ENCODE results near the gene SPEG.

The SPEG gene

GRCh38 chr2:219446101-219446504, 11.5 kb downstream of the SPEG start:
- DNase-seq, result no peak

DNA sequence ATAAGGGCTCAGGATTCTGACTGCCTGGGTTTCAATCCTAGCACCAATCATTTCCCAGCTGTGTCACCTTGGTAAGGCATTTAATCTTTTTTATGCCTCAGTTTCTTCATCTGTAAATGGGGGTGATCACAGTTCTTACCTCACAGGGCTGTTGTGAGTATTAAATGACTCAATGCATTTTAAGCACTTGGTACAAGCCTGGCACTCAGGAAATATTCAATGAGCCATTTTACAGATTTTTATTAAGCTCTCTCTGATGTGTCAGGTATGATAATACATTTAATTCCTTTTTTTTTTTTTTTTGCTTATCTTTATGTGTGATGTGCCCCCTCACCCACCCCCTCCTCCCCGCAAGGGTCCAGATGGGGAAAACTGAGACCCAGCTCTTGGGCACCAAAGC, 12.0 kb downstream of the SPEG start:
- DNase-seq, result no peak

- DNase-seq, result no peak
These were observed 12.8 kb downstream of the SPEG start for GRCh38 chr2:219447242-219448098.

DNA sequence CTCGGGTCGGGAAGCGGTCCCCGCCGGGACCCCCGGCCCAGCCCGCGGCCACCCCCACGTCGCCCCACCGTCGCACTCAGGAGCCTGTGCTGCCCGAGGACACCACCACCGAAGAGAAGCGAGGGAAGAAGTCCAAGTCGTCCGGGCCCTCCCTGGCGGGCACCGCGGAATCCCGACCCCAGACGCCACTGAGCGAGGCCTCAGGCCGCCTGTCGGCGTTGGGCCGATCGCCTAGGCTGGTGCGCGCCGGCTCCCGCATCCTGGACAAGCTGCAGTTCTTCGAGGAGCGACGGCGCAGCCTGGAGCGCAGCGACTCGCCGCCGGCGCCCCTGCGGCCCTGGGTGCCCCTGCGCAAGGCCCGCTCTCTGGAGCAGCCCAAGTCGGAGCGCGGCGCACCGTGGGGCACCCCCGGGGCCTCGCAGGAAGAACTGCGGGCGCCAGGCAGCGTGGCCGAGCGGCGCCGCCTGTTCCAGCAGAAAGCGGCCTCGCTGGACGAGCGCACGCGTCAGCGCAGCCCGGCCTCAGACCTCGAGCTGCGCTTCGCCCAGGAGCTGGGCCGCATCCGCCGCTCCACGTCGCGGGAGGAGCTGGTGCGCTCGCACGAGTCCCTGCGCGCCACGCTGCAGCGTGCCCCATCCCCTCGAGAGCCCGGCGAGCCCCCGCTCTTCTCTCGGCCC, 13.6 kb downstream of the SPEG start:
- DNase-seq, result no peak

- no peak for DNase-seq
These were observed 14.2 kb downstream of the SPEG start for GRCh38 chr2:219448776-219449341.

GRCh38 chr2:219449609-219450008, 15.0 kb downstream of the SPEG start:
- no peak for DNase-seq

DNA sequence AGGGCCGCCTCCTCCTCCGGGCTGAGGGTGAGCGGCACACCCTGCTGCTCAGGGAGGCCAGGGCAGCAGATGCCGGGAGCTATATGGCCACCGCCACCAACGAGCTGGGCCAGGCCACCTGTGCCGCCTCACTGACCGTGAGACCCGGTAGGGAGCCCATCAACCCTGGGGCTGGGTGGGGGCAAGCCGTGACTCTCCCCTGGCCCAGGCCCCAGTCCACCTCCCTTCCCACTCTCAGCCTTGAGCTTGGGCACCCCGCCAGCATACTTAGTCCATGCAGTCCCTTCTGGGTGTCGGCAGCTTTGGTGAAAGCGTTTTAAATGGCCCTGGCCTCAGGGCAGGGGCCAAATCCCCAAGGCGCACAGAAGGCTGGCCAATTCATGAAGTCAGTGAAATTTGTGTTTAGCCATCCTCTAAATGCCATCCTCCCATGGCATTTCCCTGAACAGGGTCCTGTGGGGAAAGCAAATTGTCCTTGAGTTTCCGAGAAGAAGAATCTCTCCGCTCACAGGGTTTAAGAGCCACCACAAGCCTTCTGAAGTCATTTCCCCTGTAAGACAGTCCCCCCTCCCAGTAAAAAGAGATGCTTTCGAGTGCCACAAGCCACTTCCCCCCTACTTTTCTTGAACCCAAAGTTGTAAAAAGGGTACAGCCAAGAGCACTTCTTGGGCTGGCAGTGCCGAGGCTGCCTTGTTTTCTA, 17.2 kb downstream of the SPEG start:
- DNase-seq, result no peak

DNA sequence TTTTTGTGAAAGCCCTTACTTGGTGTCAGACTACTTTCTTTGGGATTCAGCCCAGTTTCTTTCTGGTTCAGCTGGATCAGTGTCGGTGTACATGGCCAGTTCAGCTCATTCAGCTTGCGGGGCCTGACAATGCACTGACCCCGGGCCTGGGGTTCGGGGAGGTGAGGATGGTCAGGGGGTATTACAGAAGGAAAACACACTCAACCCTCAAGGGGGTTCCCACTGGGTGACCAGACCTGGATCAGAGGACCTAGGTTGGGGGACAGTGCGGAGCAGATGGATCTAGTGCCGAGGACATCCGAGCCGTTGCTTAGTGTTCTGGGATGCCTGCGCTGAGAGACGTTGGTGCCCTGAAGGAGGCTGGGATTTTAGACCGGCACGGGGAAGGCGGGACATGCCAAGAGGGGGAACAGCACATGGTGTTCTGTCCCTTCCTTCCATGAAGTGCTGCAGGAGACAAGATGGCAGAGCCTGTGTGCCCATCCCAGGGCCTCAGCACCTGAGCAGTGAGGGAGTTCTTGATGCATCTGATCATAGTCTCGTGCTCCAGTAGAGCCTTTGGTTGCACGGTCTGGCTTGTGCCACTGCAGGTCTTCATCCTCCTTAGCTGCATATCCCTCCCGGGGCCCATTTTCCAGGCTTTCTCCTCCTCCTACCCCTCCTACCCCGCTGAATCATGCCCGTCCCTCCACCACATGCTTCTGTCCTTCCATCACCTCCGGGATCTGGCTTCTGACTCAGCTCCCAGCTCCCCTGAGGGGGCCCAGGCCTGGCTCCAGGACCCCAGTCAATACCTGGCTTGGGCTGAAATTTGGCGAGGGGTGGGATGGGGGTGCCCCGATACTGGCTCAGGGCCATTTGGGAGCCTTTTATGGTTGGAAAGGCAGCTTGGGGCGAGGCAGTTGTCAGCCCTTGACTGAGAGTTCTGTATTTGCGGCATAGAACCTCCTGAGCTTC, 18.0 kb downstream of the SPEG start:
- DNase-seq, result no peak

DNA sequence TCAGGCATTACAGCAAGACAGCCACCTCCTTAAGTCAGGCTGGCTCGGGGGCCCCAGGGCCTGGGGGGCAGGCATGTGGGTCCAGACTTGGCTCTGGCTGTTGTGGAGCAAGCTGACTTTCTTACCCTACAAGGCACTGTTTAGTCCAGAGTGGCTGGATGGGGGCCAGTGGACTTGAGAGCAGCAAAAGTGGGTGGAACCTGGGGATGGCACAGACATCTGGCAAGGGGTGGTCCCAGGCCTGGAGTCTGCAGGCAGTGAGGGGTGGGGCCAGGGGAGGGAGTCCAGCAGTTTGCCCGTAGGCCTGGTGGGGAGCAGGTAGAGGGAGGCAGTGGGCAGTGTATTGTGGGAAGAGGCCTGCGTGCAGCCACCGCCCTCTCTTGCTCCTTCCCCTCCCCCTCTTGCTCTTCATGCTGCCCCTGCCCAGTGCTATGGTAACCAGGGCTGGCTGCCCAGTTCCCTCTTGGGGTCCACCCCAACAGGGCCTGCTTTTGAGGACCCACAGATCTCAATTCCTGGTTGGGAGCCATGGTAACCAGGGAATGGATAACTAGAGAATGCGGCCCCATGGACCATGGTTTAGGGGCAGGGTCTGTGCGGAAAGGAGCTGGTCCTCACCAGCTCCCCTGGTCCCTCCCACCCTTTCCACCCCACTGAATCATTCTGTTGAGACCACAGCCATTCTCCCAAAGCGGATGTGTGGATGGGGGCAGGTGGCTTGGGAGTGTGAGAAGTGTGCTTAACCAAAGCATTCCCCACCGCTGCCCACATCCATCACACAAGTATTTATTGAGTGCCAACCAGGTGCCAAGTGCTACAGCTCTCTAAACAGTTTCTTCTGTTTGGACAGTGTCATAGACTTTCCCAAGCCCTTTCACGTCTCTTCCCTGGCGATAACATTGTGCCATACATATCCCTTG, 19.3 kb downstream of the SPEG start:
- no peak for DNase-seq

GRCh38 chr2:219455581-219455980, 20.9 kb downstream of the SPEG start:
- no peak for DNase-seq

GRCh38 chr2:219457784-219458369, 23.2 kb downstream of the SPEG start:
- no peak for DNase-seq

DNA sequence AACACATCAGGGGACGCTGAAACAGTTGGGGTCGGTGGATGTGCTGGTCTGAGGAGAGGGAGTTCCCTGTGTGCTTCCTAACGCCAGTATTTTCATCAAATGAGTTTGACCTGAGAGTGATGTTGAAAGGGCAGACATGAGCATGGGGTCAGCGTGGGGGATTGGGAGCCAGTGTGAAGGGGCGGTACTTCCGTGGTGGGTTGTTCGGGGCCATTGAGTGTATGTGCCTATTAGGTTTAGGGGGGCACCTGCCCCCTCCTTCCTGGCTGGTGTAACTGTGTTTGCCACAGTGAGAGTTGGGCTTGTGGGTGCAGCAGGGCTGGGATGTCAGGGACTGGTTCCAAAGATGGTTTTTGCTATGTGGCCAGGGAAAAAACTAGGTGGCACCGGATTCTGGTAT, 24.4 kb downstream of the SPEG start:
- DNase-seq, result no peak

- DNase-seq, result peak; percentile 12
These were observed 25.0 kb downstream of the SPEG start for GRCh38 chr2:219459460-219460311.

- no peak for DNase-seq
These were observed 25.8 kb downstream of the SPEG start for GRCh38 chr2:219460424-219460926.

DNA sequence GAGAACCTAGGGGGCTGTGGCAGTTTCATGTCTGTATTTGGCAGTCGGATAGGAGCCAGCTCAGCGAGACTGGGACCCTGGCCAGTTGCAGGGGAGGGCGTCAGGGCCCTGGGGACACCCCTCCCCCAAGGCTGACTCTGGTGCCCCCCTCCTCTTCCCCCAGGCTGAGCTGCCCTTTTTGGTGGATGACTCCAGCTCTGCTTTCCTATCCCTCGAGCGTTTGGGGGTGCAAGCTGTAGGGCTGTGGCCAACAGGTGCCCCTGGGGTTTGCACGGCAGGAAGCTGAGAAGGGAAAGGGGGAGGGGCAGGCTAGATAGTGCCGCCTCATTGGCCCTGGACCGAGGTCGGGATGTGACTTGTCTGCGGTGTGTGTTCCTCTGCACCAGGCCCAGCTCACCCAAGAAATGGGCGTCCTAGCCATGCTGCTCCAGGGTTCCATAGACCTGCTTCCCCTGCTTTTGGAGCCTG, 26.4 kb downstream of the SPEG start:
- DNase-seq, result no peak

- DNase-seq, result no peak
These were observed 27.0 kb downstream of the SPEG start for GRCh38 chr2:219461669-219462068.

DNA sequence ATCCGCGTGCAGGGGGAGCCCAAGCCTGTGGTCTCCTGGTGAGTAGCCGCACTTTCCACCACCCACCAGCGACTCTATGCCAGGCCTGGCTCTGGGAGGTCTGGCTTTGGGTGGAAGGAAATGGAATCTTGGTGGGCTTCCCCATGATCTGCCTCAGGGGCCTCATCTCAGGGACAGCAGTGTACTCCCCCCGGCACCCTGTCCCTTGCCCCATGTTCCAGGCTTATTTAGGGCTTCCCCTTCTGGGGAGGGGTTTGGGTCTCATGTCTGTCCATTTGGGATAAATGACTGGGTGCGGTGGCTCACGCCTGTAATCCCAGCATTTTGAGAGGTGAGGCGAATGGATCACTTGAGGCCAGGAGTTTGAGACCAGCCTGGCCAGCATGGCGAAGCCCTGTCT, 27.7 kb downstream of the SPEG start:
- no peak for DNase-seq

- no peak for DNase-seq
These were observed 29.8 kb downstream of the SPEG start for GRCh38 chr2:219464286-219465032.
